Activated naive CD8-positive, alpha-beta T cell treated with anti-CD3 and anti-CD28 coated beads, Interleukin-2, amount 10 ng/mL, durations not matched to agents 7 days and 5 days (primary cell): Measurements from ENCODE around the gene RIMOC1. TPM values are rescaled to one million over a fixed set of nuclear protein-coding genes. Genes with fewer than 3 reads are reported as not detected.

Experiments used
- ATAC-seq: fragments of 150-1000 bp; cut with Tn5 transposase; one replicate; pipeline ENCODE4 v1.10.0; 2021; ENCODE audit warnings: low read depth, moderate library complexity
- POLR2A ChIA-PET: fragments of 350-600 bp; sonication (Branson Sonifier 250); formaldehyde crosslinking; loops from one replicate; lab custom pipeline; 2021; ENCODE audit warnings: antibody characterized with exemption; lab: Charles Lee
- DNase-seq: peaks from one replicate; pipeline ENCODE4 v3.0.0; 2021
- H3K27ac Mint-ChIP-seq: one replicate; pipeline ENCODE4 v1.8.0; 2022; ENCODE audit warnings: mild to moderate bottlenecking, mixed read lengths
- H3K27me3 Mint-ChIP-seq: one replicate; pipeline ENCODE4 v1.8.0; 2022; ENCODE audit warnings: mild to moderate bottlenecking, moderate library complexity, mixed read lengths
- H3K36me3 Mint-ChIP-seq: one replicate; pipeline ENCODE4 v1.8.0; 2021; ENCODE audit warnings: mild to moderate bottlenecking, mixed read lengths
- H3K4me1 Mint-ChIP-seq: one replicate; pipeline ENCODE4 v1.8.0; 2021; ENCODE audit warnings: mixed read lengths
- H3K4me3 Mint-ChIP-seq: one replicate; pipeline ENCODE4 v1.8.0; 2022; ENCODE audit warnings: mild to moderate bottlenecking, moderate library complexity, mixed read lengths
- H3K9me3 Mint-ChIP-seq: one replicate; pipeline ENCODE4 v1.8.0; 2021; ENCODE audit warnings: mixed read lengths
- total RNA-seq, 2 experiments: library from RNA; stranded (reverse); gene quantifications; one replicate each; pipeline ENCODE4 v1.2.3, GENCODE V29; 2021

Gene RIMOC1
- total RNA-seq, 2 experiments from 2014 or later = 24.3 to 27.3 TPM

- POLR2A ChIA-PET = interaction anchor here (0.8 to 2.9 kb wide), 14 partner anchors 9 to 1581 kb away, joined by 3 to 47 read pairs (median 4); partner anchors contain the start of genes FBXO4, HMGCS1, OXCT1 and TMEM267
- Mint-ChIP-seq H3K4me3 (peak overlapping the region; percentile 97), H3K27me3 (peaks cover 14% of the 10 kb centered on the region), H3K27ac (peak overlapping the region; percentile 98), H3K9me3 (no peaks in the 10 kb centered on the region), H3K36me3 (peaks cover 10% of the 10 kb centered on the region), H3K4me1 (peaks cover 32% of the 10 kb centered on the region)
- DNase-seq (no peak), ATAC-seq (no peak)
These were observed 707 bp upstream of the RIMOC1 start for GRCh38 chr5:41903382-41903891.

DNA sequence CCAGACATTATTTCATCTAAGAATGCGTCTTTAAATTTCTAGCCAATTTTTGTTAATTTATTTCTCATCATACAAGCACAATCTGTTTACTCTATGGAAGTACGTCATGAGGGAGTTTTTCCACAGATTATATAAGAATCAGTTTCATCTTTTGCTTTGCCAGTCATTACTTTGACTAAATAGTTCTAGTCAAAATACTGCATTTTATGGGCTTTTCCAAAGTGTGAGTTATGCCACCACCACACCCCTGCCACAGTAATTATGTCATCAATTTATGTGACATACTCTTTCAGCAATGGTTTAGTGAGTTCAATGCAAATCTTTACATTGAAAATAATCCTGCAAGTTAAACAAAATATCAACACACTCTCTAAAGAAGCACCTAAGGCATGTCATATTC lies 2.0 kb downstream of the RIMOC1 start:
- POLR2A ChIA-PET = interaction anchor here (2.9 kb wide), 1 partner anchor 20 kb away, joined by 47 read pairs; the partner anchor contains the start of gene FBXO4
- H3K27ac Mint-ChIP-seq = no peak overlapping the region

GRCh38 chr5:41908374-41909079 lies 4.4 kb downstream of the RIMOC1 start:
- peaks cover 26% of the 10 kb centered on the region for H3K4me1 Mint-ChIP-seq
- no peak overlapping the region for H3K27ac Mint-ChIP-seq
- no peak for DNase-seq
- no peaks in the 10 kb centered on the region for H3K9me3 Mint-ChIP-seq
- POLR2A ChIA-PET = no interaction called here
- no peak for ATAC-seq
- H3K4me3 Mint-ChIP-seq = no peak overlapping the region
- H3K36me3 Mint-ChIP-seq = peaks cover 33% of the 10 kb centered on the region
- H3K27me3 Mint-ChIP-seq = no peaks in the 10 kb centered on the region

More for the DNA sequence above, 2.0 kb downstream of the RIMOC1 start:
- Mint-ChIP-seq H3K27me3 (peaks cover 6% of the 10 kb centered on the region), H3K36me3 (peaks cover 18% of the 10 kb centered on the region), H3K4me3 (no peak overlapping the region), H3K9me3 (no peaks in the 10 kb centered on the region), H3K4me1 (peaks cover 32% of the 10 kb centered on the region)
- DNase-seq (no peak), ATAC-seq (no peak)

DNA sequence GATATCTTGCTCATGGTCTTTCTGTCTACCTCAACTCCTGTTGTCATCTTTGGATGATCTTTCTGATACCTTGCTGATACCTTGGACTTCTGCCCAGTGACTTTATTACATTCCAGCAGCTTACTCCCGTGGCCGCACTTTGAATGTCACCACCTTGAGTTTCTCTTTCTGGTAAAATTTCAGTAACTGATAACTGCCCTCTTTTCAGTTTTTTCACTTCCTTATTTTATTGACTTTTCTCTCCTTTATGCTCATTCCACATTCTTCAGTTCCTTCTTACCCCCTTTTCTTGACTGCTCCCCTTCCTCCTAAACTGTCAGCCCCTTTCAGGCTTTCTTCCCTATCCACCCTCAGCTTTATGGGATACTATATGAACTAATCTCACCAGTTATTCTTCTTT lies 14.0 kb downstream of the RIMOC1 start:
- H3K4me3 Mint-ChIP-seq = no peak overlapping the region
- H3K27me3 Mint-ChIP-seq = no peaks in the 10 kb centered on the region
- peaks cover 35% of the 10 kb centered on the region for H3K36me3 Mint-ChIP-seq
- H3K9me3 Mint-ChIP-seq = no peaks in the 10 kb centered on the region
- DNase-seq = no peak
- POLR2A ChIA-PET = interaction anchor here (0.7 kb wide), 1 partner anchor 14 kb away, joined by 4 read pairs; the partner anchor contains the start of gene RIMOC1
- H3K27ac Mint-ChIP-seq = no peak overlapping the region
- no peaks in the 10 kb centered on the region for H3K4me1 Mint-ChIP-seq
- ATAC-seq = no peak

DNA sequence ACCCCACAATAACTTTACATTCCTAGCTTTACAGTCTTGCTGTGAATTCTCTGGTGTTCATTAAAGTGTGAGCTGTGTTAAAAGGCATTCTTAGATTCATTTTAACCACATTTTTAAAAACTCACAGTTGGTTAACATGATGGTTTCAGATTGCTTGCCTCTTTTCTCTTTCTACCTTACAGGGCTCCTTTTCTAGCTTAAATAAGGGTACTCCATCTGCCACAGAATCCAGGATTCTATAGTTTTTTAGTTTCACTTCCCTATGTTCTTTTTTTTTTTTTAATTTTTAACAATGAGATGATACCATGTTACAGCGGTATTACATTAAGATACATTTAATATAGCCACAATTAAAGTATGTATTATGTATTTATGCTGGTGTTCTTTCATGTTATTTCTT lies 17.0 kb downstream of the RIMOC1 start:
- H3K27me3 Mint-ChIP-seq = no peaks in the 10 kb centered on the region
- no peak overlapping the region for H3K4me3 Mint-ChIP-seq
- H3K9me3 Mint-ChIP-seq = no peaks in the 10 kb centered on the region
- POLR2A ChIA-PET = interaction anchor here (0.5 to 0.9 kb wide), 2 partner anchors 11 to 154 kb away, joined by 3 read pairs; no protein-coding TSS in a partner anchor
- no peak overlapping the region for H3K27ac Mint-ChIP-seq
- DNase-seq = no peak
- peaks cover 14% of the 10 kb centered on the region for H3K36me3 Mint-ChIP-seq
- ATAC-seq = no peak
- peaks cover 6% of the 10 kb centered on the region for H3K4me1 Mint-ChIP-seq

GRCh38 chr5:41921874-41922273 lies 17.7 kb downstream of the RIMOC1 start:
- Mint-ChIP-seq H3K9me3 (no peaks in the 10 kb centered on the region), H3K27me3 (no peaks in the 10 kb centered on the region), H3K36me3 (peaks cover 15% of the 10 kb centered on the region), H3K4me1 (peaks cover 9% of the 10 kb centered on the region), H3K27ac (no peak overlapping the region), H3K4me3 (no peak overlapping the region)
- POLR2A ChIA-PET = interaction anchor here (0.5 kb wide), 1 partner anchor 155 kb away, joined by 3 read pairs; no protein-coding TSS in a partner anchor
- ATAC-seq = no peak
- no peak for DNase-seq

GRCh38 chr5:41924526-41924871 lies 20.4 kb downstream of the RIMOC1 start:
- POLR2A ChIA-PET = interaction anchor here (1.0 to 3.0 kb wide), 4 partner anchors 20 to 56 kb away, joined by 3 to 47 read pairs (median 9); partner anchors contain the start of genes OXCT1 and RIMOC1
- DNase-seq (no peak), ATAC-seq (no peak)
- Mint-ChIP-seq H3K4me3 (peak overlapping the region; percentile 90), H3K27ac (peak overlapping the region; percentile 93), H3K27me3 (no peaks in the 10 kb centered on the region), H3K4me1 (peaks cover 12% of the 10 kb centered on the region), H3K9me3 (no peaks in the 10 kb centered on the region), H3K36me3 (peaks cover 8% of the 10 kb centered on the region)

- Mint-ChIP-seq H3K27me3 (no peaks in the 10 kb centered on the region), H3K27ac (peak within 1 kb of the TSS; percentile 93), H3K4me3 (peak within 1 kb of the TSS; percentile 90), H3K36me3 (peaks cover 9% of the 10 kb centered on the region), H3K4me1 (peaks cover 12% of the 10 kb centered on the region), H3K9me3 (no peaks in the 10 kb centered on the region)
- peak; percentile 98 for ATAC-seq
- peak; percentile 91 for DNase-seq
- POLR2A ChIA-PET = interaction anchor here (1.0 to 3.0 kb wide), 5 partner anchors 20 to 56 kb away, joined by 3 to 47 read pairs (median 7); partner anchors contain the start of genes OXCT1 and RIMOC1
These were observed 20.9 kb downstream of the RIMOC1 start, which contains the start of gene FBXO4 for GRCh38 chr5:41924872-41925554. TSS of gene FBXO4 (plus strand) at chr5:41925281. CDS start at chr5:41925310, 29 bp downstream.

DNA sequence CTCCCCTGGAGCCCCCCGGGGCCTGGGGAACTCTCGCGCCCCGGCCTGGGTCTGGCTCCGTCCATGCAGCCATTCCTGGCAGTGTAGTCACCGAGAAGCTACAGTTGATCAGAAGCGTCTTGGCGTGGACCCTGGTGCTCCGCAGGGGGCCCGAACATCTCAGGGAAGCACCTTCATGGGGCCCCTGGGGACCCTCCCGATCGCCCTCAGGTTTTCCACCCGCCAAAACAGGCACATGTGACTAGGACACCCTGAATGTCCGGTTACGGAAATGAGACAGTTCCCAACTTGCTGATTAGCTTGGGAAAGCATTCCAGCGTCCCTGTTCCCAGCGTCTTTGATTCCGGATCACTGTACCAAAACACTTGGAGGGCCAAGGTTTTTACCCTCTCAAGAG lies 21.4 kb downstream of the RIMOC1 start:
- POLR2A ChIA-PET = interaction anchor here (1.0 to 3.0 kb wide), 5 partner anchors 21 to 57 kb away, joined by 3 to 47 read pairs (median 7); partner anchors contain the start of genes OXCT1 and RIMOC1
- ATAC-seq (no peak), DNase-seq (no peak)
- peak overlapping the region; percentile 90 for H3K4me3 Mint-ChIP-seq
- peaks cover 9% of the 10 kb centered on the region for H3K36me3 Mint-ChIP-seq
- peak overlapping the region; percentile 93 for H3K27ac Mint-ChIP-seq
- H3K9me3 Mint-ChIP-seq = no peaks in the 10 kb centered on the region
- H3K27me3 Mint-ChIP-seq = no peaks in the 10 kb centered on the region
- H3K4me1 Mint-ChIP-seq = peaks cover 12% of the 10 kb centered on the region

GRCh38 chr5:41927604-41928003 lies 23.5 kb downstream of the RIMOC1 start:
- ATAC-seq = no peak
- Mint-ChIP-seq H3K36me3 (peaks cover 22% of the 10 kb centered on the region), H3K4me1 (peaks cover 12% of the 10 kb centered on the region), H3K9me3 (no peaks in the 10 kb centered on the region), H3K27ac (no peak overlapping the region), H3K27me3 (no peaks in the 10 kb centered on the region), H3K4me3 (no peak overlapping the region)
- POLR2A ChIA-PET = no interaction called here
- DNase-seq = no peak

GRCh38 chr5:41929035-41929434 lies 24.9 kb downstream of the RIMOC1 start:
- H3K27ac Mint-ChIP-seq = no peak overlapping the region
- peaks cover 12% of the 10 kb centered on the region for H3K4me1 Mint-ChIP-seq
- H3K36me3 Mint-ChIP-seq = peaks cover 23% of the 10 kb centered on the region
- DNase-seq (no peak), ATAC-seq (no peak)
- H3K4me3 Mint-ChIP-seq = no peak overlapping the region
- no peaks in the 10 kb centered on the region for H3K27me3 Mint-ChIP-seq
- H3K9me3 Mint-ChIP-seq = no peaks in the 10 kb centered on the region
- POLR2A ChIA-PET = no interaction called here

DNA sequence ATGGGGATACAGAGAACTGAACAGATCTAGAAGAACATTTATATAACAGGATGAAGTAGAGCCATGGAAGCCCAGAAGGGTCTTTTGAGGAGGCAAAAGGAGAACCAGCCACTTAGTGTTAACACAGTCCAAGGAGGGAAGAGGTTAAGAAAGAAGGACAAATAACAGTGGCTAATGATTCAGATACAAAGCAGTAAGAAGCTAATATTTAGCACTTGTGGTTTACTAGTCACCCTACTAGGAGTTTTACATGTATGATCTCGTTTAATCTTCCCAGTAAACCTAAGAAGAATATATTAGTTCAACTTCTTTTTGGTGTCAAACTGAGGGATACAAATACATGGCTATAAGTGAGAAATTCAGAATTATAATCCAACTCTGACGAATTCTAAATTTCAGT lies 28.6 kb downstream of the RIMOC1 start:
- no peak for ATAC-seq
- no peak overlapping the region for H3K4me3 Mint-ChIP-seq
- peaks cover 23% of the 10 kb centered on the region for H3K36me3 Mint-ChIP-seq
- no peaks in the 10 kb centered on the region for H3K27me3 Mint-ChIP-seq
- no peak for DNase-seq
- no peak overlapping the region for H3K27ac Mint-ChIP-seq
- POLR2A ChIA-PET = no interaction called here
- H3K9me3 Mint-ChIP-seq = no peaks in the 10 kb centered on the region
- no peaks in the 10 kb centered on the region for H3K4me1 Mint-ChIP-seq

GRCh38 chr5:41935544-41935943 lies 31.4 kb downstream of the RIMOC1 start:
- DNase-seq = no peak
- Mint-ChIP-seq H3K4me1 (no peaks in the 10 kb centered on the region), H3K9me3 (no peaks in the 10 kb centered on the region), H3K4me3 (no peak overlapping the region), H3K27me3 (no peaks in the 10 kb centered on the region), H3K36me3 (peaks cover 26% of the 10 kb centered on the region), H3K27ac (no peak overlapping the region)
- POLR2A ChIA-PET = no interaction called here
- no peak for ATAC-seq
